Measurements from ENCODE around the gene MRPS18B.

The MRPS18B gene

DNA sequence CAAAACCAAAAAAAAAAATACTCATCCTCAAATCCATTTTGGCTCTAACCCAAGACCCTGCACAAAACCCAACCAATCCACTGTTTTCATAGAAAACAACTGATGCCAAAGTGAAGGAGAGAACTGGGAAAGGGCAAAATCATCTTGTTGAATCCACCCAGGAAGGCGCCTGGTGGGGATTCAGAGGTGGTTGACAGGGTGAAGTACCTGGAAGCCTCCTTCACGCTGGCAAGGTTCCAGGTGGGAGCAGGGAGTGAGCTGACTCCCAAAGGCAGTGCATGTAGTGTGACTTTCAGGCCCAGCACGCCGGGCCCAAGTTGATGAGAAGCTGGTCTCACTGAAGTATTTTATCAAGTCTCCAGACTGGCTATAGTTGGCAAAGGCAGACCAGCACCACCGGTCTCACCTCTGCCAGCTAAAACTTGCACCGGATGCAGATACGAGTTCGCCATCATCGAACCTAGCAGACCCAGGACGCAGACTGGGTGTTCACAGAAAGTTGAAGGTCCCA lies 17.1 kb upstream of the MRPS18B start:
- TF ChIP-seq, protein P1, sequence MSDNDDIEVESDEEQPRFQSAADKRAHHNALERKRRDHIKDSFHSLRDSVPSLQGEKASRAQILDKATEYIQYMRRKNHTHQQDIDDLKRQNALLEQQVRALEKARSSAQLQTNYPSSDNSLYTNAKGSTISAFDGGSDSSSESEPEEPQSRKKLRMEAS (IDR thresholded peaks at IDR 0.05; ENCODE audit: low read depth, low read length), result no peak
- peak; percentile 13 for TF ChIP-seq POLR2A (IDR thresholded peaks at IDR 0.05; ENCODE audit: extremely low read depth, insufficient read length)
- no peak overlapping the region for H3K4me3 ChIP-seq (ENCODE audit: low read depth, low read length)
- DNase-seq (ENCODE audit: low read depth), result no peak

DNA sequence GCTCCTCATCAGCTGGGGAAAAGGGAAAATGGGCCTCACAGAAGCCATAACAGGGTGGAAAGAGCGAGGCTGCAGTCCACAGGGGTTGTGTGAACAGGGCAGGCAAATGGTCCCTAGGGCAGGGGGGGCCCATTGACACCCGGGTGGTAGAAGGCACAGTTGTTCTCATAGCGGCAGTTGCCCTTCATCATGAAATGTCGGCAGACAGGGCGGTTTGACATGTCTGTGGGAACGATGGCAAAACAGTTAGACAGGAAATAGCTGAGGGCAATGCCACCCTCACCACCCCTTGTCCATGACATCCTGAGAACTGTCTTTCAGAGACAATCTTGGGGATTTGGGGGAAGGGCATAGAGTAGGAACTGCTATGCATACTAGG lies 16.2 kb upstream of the MRPS18B start:
- no peak overlapping the region for H3K4me3 ChIP-seq (ENCODE audit: low read depth, low read length)
- DNase-seq (ENCODE audit: low read depth), result no peak
- TF ChIP-seq, protein P2, sequence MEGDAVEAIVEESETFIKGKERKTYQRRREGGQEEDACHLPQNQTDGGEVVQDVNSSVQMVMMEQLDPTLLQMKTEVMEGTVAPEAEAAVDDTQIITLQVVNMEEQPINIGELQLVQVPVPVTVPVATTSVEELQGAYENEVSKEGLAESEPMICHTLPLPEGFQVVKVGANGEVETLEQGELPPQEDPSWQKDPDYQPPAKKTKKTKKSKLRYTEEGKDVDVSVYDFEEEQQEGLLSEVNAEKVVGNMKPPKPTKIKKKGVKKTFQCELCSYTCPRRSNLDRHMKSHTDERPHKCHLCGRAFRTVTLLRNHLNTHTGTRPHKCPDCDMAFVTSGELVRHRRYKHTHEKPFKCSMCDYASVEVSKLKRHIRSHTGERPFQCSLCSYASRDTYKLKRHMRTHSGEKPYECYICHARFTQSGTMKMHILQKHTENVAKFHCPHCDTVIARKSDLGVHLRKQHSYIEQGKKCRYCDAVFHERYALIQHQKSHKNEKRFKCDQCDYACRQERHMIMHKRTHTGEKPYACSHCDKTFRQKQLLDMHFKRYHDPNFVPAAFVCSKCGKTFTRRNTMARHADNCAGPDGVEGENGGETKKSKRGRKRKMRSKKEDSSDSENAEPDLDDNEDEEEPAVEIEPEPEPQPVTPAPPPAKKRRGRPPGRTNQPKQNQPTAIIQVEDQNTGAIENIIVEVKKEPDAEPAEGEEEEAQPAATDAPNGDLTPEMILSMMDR (IDR thresholded peaks at IDR 0.05; ENCODE audit: low read depth, low read length), result no peak
- TF ChIP-seq MYC (IDR thresholded peaks at IDR 0.05; ENCODE audit: low read depth, low read length), result no peak

DNA sequence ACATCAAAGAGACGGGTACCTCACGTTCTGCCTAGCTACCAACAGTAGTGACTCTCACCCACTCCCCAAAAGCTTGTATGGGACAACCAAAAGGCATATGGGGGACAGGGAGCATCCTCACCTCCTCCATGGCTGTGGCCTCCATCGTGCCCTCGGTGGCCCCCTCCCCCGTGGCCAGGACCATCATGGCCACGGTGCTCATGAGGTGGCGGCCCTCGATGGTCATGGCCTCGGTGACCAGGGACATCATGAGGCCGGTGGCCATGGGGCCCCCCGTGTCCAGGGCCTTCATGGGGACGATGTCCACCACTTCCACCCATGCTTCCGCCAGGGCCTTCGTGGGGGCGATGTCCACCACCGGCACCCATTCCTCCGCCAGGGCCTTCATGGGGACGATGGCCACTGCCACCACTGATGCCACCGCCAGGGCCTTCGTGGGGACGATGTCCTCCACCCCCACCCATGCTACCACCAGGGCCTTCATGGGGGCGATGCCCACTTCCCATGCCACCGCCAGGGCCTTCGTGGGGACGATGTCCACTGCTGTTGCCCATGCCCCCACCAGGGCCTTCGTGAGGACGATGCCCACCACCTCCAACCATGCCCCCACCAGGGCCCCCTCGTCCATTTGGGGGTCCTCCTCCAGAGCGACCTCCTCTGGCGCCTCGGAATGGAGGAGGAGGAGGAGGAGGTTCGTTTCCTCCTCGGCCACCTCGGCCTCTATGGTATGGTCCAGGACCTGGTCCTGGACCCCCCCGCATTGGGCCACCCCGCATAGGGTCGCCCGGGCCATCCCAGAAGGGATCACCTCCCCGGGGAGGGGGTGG lies 15.6 kb upstream of the MRPS18B start:
- DNase-seq (ENCODE audit: low read depth), result no peak
- H3K4me3 ChIP-seq (ENCODE audit: low read depth, low read length), result no peak overlapping the region
- TF ChIP-seq MYC (IDR thresholded peaks at IDR 0.05; ENCODE audit: low read depth, low read length), result no peak
- no peak for TF ChIP-seq POLR2A (IDR thresholded peaks at IDR 0.05; ENCODE audit: extremely low read depth, insufficient read length)
- TF ChIP-seq, protein P1 (IDR thresholded peaks at IDR 0.05; ENCODE audit: low read depth, low read length), result no peak

DNA sequence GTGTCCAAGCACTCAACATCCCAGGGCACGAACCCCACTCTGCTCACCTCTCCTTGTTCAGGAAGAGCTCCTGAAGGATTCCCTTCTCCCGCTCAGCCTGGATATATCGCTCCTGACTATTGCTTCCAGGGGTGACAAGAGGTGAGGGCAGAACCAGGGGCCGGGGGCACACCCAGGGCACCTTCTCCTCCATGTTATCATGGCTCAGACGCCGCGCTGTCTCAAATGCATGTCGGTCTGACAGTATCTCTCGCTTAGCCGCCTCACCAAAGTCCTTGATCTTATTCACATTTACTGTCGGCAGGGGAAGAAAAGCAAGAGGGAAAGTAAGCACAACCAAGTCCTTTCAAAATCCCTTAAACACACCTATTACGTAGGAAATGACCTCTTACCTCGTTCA lies 13.7 kb upstream of the MRPS18B start:
- DNase-seq (ENCODE audit: low read depth), result no peak

DNA sequence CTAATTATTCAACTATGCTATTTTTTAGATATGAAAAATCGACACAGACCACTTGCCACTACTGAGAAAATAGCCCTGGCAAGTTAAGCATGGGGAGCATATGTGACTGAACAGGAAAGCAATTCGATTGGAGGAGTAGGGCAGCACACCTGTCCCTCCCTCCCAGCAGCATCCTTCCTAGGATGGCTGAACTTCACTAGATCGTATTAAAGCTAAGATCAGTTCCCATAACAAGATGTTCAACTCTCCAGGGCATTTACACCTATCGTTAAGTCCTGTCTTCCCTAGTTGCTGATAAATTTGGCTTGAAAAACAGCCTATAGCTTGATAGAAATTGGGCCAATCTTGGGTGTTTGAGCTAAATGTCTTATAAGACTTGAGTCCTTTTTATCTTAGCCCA lies 7.6 kb upstream of the MRPS18B start:
- no peak overlapping the region for H3K4me3 ChIP-seq (ENCODE audit: low read depth, low read length)
- no peak for DNase-seq (ENCODE audit: low read depth)
- TF ChIP-seq, protein P2 (IDR thresholded peaks at IDR 0.05; ENCODE audit: low read depth, low read length), result no peak
- TF ChIP-seq POLR2A (IDR thresholded peaks at IDR 0.05; ENCODE audit: extremely low read depth, insufficient read length) (no peak), MYC (IDR thresholded peaks at IDR 0.05; ENCODE audit: low read depth, low read length) (no peak)
- TF ChIP-seq, protein P1 (IDR thresholded peaks at IDR 0.05; ENCODE audit: low read depth, low read length), result no peak

More for the DNA sequence above, 13.7 kb upstream of the MRPS18B start:
- TF ChIP-seq, protein P2 (IDR thresholded peaks at IDR 0.05; ENCODE audit: low read depth, low read length), result no peak
- TF ChIP-seq MYC (IDR thresholded peaks at IDR 0.05; ENCODE audit: low read depth, low read length) (no peak), POLR2A (IDR thresholded peaks at IDR 0.05; ENCODE audit: extremely low read depth, insufficient read length) (no peak)
- TF ChIP-seq, protein P1 (IDR thresholded peaks at IDR 0.05; ENCODE audit: low read depth, low read length), result no peak
- no peak overlapping the region for H3K4me3 ChIP-seq (ENCODE audit: low read depth, low read length)

DNA sequence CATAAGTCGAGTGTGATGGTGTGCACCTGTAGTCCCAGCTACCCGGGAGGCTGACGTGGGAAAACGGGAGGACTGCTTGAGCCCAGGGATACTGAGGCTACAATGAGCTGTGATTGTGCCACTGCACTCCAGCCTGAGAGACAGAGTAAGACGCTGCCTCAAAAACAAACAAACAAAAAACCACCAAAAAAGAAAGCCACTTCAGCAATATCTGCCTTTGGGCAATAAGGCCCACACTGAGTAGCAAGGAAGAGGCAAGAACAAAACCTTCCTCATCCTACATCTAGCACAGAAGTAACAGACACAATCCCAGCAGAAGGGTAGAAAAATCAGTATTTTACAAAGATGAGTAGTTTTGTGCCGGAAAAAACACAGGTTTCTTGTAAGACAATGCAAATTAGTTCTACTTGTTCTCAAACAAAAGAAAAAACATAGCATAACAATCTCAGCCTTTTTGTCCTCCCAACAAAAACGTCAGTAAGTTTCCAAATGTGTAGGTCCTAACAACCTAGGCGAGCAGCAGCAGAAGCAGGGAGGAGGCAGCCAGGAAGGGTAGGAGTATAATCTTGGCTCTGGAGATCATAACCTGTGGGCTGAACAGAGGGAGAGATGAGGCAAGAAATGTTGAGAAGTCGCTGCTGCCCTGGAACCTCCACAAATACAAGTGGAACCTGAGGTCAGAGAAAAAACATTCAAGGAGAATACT lies 6.3 kb upstream of the MRPS18B start:
- TF ChIP-seq MYC (IDR thresholded peaks at IDR 0.05; ENCODE audit: low read depth, low read length), result no peak
- TF ChIP-seq, protein P2 (IDR thresholded peaks at IDR 0.05; ENCODE audit: low read depth, low read length), result no peak
- TF ChIP-seq POLR2A (IDR thresholded peaks at IDR 0.05; ENCODE audit: extremely low read depth, insufficient read length), result no peak
- TF ChIP-seq, protein P1 (IDR thresholded peaks at IDR 0.05; ENCODE audit: low read depth, low read length), result no peak
- H3K4me3 ChIP-seq (ENCODE audit: low read depth, low read length), result no peak overlapping the region
- no peak for DNase-seq (ENCODE audit: low read depth)
